Ovary (tissue), 3 donors: ENCODE measurements around the gene SLC6A6.

ENCODE experiments used
- CTCF ChIP-seq, 3 donors: fragments of 450-650 bp in 2 of 3; fragments of 200-600 bp in 1 of 3; IDR thresholded peaks; one replicate each; pipeline versions ENCODE4 v1.5.1 to v1.8.0; 2016 to 2022; ENCODE audit warnings: antibody characterized with exemption in 3 of 3, mild to moderate bottlenecking in 1 of 3
- POLR2A ChIP-seq: fragments of 450-650 bp; IDR thresholded peaks from one replicate; pipeline ENCODE4 v1.6.1; 2017; ENCODE audit warnings: antibody characterized with exemption, mild to moderate bottlenecking, moderate library complexity
- donor health status: DM: no; HTN: no; CAD: no.

GRCh38 chr3:14393440-14394106 lies 8.8 kb upstream of the SLC6A6 start:
- TF ChIP-seq CTCF (IDR thresholded peaks at IDR 0.05) (no peak), POLR2A (no peak)
